ENCODE data around the gene ABLIM2. TPM values are rescaled to one million over a fixed set of nuclear protein-coding genes. Genes with fewer than 3 reads are reported as not detected.

The ABLIM2 gene
- total RNA-seq, 1 experiment from 2014 or later: 2.7 TPM

DNA sequence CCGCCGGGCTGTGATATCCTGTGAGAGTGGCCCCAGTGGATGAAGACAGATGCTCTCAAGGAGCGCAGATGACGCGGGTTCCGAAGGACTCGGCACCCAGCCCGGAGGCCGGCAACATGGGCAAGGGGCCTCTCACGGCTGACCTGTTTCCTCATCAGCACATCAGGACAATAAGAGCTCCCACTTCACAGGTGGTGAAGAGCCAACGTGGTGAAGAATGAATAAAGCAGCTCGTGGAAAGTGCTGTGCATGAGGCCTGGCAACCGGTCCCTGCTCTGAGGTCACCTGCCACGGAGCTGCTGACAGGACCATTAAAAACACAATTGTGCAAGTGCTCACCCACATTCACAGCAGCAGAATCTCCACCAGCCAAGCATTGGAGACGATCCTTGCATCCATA, 22.9 kb downstream of the ABLIM2 start:
- no peak overlapping the region for H3K27ac ChIP-seq (ENCODE audit: low read depth, low read length, poor library complexity, severe bottlenecking)
- H3K4me3 ChIP-seq (ENCODE audit: low read depth, low read length, poor library complexity, severe bottlenecking): no peak overlapping the region
- H3K9me3 ChIP-seq (ENCODE audit: low read depth, low read length, poor library complexity, severe bottlenecking): no peaks in the 10 kb centered on the region
- POLR2A ChIA-PET (ENCODE audit: low non-redundant PET): no interaction called here
- intact Hi-C loops (cut with micrococcal nuclease; ENCODE audit: unreplicated experiment): no loop called here
- H3K4me1 ChIP-seq (ENCODE audit: insufficient read depth, low read length, poor library complexity, severe bottlenecking): no peaks in the 10 kb centered on the region
- DNase-seq (ENCODE audit: low spot score): no peak
- no TSS peak for BruUV-seq (replicated peaks)
- H3K27me3 ChIP-seq (replicated peaks; ENCODE audit: insufficient read depth, low read depth, low read length, poor library complexity): no peaks in the 10 kb centered on the region
- TF ChIP-seq EZH2 (IDR thresholded peaks at IDR 0.05; ENCODE audit: borderline replicate concordance, low read depth, low read length, poor library complexity, severe bottlenecking): no peak
- TF ChIP-seq, protein P1, sequence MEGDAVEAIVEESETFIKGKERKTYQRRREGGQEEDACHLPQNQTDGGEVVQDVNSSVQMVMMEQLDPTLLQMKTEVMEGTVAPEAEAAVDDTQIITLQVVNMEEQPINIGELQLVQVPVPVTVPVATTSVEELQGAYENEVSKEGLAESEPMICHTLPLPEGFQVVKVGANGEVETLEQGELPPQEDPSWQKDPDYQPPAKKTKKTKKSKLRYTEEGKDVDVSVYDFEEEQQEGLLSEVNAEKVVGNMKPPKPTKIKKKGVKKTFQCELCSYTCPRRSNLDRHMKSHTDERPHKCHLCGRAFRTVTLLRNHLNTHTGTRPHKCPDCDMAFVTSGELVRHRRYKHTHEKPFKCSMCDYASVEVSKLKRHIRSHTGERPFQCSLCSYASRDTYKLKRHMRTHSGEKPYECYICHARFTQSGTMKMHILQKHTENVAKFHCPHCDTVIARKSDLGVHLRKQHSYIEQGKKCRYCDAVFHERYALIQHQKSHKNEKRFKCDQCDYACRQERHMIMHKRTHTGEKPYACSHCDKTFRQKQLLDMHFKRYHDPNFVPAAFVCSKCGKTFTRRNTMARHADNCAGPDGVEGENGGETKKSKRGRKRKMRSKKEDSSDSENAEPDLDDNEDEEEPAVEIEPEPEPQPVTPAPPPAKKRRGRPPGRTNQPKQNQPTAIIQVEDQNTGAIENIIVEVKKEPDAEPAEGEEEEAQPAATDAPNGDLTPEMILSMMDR (conservative IDR thresholded peaks at IDR 0.05; ENCODE audit: low read depth, low read length): no peak
- H3K36me3 ChIP-seq (ENCODE audit: insufficient read depth, low read length, poor library complexity, severe bottlenecking): no peaks in the 10 kb centered on the region
- CTCF ChIA-PET: no interaction called here

DNA sequence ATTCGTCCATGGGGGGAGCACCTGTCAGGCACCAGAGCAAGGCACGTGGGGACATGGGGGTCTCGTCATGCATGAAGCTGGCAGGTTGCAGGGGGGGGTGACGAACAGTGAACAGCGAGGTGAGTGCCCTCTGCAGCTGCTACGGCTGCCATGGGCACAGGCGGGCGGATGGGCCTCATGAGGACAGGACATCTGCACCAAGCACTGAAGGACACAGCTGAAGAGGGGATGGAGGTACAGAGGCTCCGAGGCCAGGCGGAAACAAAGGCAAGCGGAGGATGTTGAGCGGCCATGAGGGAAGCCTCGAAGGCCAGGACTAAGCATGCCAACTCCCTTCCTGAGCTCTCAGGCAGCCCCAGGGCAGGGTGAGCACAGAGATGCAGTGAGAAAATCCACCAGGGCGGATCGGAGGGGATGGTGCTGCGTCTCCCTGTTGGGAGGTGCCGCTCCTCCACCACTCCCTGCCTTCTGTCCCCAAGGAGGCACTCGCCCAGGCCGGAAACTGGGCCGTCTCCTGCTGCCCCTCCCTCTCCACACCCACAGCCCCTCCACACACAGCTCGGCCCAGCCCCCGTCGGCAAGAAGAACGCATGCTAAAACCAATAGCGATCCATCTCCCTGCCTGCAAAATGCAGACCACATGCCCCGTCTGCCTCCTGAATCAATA, 24.6 kb downstream of the ABLIM2 start:
- intact Hi-C loops (cut with micrococcal nuclease; ENCODE audit: unreplicated experiment): no loop called here
- no TSS peak for BruUV-seq (replicated peaks)
- H3K36me3 ChIP-seq (ENCODE audit: insufficient read depth, low read length, poor library complexity, severe bottlenecking): no peaks in the 10 kb centered on the region
- DNase-seq (ENCODE audit: low spot score): no peak
- no peaks in the 10 kb centered on the region for H3K9me3 ChIP-seq (ENCODE audit: low read depth, low read length, poor library complexity, severe bottlenecking)
- TF ChIP-seq, protein P1 (conservative IDR thresholded peaks at IDR 0.05; ENCODE audit: low read depth, low read length): no peak
- TF ChIP-seq EZH2 (IDR thresholded peaks at IDR 0.05; ENCODE audit: borderline replicate concordance, low read depth, low read length, poor library complexity, severe bottlenecking): no peak
- ChIA-PET POLR2A (ENCODE audit: low non-redundant PET) (no interaction called here), CTCF (no interaction called here)
- H3K4me3 ChIP-seq (ENCODE audit: low read depth, low read length, poor library complexity, severe bottlenecking): no peak overlapping the region
- no peaks in the 10 kb centered on the region for H3K27me3 ChIP-seq (replicated peaks; ENCODE audit: insufficient read depth, low read depth, low read length, poor library complexity)
- H3K27ac ChIP-seq (ENCODE audit: low read depth, low read length, poor library complexity, severe bottlenecking): no peak overlapping the region
- no peaks in the 10 kb centered on the region for H3K4me1 ChIP-seq (ENCODE audit: insufficient read depth, low read length, poor library complexity, severe bottlenecking)

DNA sequence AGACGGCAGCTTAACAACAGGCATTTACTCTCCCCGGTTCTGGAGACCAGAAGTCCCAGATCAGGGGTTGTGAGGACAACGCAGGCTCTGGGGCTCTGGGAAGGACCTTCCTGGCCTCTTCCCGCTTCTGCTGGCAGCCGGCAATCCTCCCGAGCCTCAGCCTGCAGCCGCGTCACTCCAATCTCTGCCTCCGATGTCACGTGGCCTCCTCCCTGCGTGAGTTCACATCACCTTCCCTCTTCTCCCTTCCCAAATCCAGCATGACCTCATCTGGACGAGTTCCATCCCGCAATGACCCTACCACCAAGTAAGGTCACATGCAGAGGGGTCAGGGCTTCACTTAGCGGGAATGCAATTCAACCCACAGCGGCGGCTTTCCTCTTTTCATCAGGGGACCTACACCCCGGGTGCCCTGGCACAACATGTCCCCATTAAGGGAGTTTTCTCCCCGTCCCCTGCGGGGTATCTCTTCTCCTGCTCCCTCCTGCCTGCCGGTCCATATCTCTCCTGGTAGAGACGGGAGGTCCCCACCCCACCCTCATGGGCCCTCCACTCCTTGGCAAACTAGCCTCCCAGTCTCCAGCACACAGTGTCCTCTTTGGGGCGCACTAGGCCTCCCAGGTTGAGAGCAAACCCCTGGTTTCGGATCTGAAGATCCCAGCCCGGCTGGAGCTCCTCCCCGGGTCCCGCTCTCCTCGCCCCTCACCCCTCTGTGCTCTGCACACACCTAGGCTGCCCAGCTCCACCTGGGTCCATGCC, 25.5 kb downstream of the ABLIM2 start:
- Histone ChIP-seq H3K4me3 (ENCODE audit: low read depth, low read length, poor library complexity, severe bottlenecking) (no peak overlapping the region), H3K9me3 (ENCODE audit: low read depth, low read length, poor library complexity, severe bottlenecking) (no peaks in the 10 kb centered on the region), H3K27me3 (replicated peaks; ENCODE audit: insufficient read depth, low read depth, low read length, poor library complexity) (no peaks in the 10 kb centered on the region), H3K4me1 (ENCODE audit: insufficient read depth, low read length, poor library complexity, severe bottlenecking) (no peaks in the 10 kb centered on the region), H3K36me3 (ENCODE audit: insufficient read depth, low read length, poor library complexity, severe bottlenecking) (no peaks in the 10 kb centered on the region), H3K27ac (ENCODE audit: low read depth, low read length, poor library complexity, severe bottlenecking) (no peak overlapping the region)
- intact Hi-C loops (cut with micrococcal nuclease; ENCODE audit: unreplicated experiment): no loop called here
- ChIA-PET POLR2A (ENCODE audit: low non-redundant PET) (no interaction called here), CTCF (no interaction called here)
- no peak for TF ChIP-seq EZH2 (IDR thresholded peaks at IDR 0.05; ENCODE audit: borderline replicate concordance, low read depth, low read length, poor library complexity, severe bottlenecking)
- TF ChIP-seq, protein P1 (conservative IDR thresholded peaks at IDR 0.05; ENCODE audit: low read depth, low read length): no peak
- BruUV-seq (replicated peaks): no TSS peak
- no peak for DNase-seq (ENCODE audit: low spot score)
